Fibroblast of upper back skin (primary cell): ENCODE measurements around the gene RANBP1.
"Not testable (repeated sequence)": the region's sequence is repeated elsewhere in the genome, so short reads cannot be mapped to it uniquely, and the experiment has no call there.

Experiments used
- DNase-seq: peaks from one replicate; pipeline ENCODE4 v3.0.0-alpha.2; 2013

Gene RANBP1

DNA sequence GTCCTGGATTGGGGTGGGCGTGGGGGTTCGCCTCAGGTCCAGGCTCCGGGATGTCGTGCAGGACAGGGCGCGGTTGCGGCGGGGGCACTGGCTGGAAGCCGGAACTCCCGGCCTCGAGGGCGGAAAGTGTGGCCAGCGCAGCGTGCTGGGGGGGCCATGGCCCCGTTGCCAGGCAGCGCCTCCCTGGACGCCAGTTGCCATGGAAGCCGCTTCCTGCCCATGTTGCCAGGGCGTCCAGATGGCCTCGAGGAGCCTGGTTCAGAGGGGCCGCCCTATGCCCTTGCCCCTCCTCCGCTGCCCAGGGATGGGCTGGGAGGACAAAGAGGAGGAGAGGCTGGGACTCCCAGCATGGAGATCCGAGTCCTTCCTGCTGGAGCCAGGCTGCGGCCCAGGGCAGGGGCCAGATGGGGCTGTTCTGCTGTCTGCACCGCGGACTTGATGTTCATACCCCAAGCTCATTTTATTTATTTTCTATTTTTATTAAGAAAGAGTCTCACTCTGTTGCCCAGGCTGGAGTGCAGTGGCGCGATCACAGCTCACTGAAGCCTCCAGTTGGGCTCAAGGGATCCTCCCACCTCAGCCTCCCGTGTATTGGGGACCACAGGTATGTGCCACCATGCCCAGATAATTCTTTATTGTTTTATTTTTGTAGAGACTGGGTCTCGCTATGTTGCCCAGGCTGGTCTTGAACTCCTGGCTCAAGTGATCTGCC lies 39.6 kb downstream of the RANBP1 start:
- no peak for DNase-seq

DNA sequence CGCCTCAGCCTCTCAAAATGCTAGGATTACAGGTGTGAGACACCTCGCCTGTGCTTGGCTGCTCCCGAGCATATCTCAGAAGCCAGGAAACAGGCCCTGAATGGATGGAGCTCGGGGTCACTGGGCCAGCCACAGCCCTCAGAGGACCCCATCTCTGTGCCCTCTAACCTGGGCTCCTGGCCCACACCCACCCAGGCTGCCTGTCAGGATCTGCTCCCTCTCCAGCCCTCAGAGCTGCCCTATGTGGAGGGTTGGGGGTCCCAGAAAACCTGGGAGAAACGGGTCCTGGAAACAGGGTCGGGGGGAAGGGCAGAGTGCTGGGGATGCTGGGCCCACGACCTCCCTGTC lies 40.1 kb downstream of the RANBP1 start:
- DNase-seq, result no peak

DNA sequence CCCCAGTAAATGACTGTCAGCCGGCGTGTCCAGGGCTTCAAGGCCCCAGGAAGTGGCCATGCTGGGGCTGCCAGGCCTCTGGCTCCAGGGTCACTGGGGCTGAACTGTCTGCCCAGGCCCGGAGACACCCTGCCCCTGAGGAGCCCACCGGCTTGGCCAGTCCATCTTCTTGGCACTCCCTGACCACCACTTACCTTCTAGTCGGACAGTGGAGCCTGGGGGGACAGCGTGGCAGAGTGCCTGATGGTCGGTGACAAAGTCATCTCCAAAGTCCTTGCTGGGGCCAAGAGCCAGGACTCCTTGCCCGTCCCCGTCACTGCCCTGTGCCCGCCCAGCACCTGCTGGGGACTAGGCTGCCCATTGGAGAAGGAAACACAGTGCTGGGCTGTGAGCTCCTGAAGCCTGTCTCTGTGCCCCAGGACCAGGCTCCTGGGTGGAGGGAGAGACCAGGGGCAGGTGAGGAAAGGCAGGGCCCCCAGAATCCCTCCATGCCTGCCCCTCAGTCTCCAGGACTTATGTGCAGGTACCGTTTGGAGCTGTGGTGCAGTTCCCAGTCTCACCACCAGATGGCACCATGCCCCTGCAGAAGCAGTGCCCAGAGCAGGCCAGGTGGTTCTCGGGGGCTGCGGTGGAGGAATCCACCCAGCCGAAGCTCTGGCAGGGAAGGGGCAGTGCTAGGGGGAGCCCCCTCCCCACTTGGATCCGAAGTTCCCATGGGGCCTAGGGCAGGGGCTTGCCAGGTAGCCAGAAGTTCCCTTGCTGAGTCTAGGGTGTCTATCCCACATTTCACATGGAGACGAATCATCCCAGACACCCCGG lies 40.9 kb downstream of the RANBP1 start:
- peak; percentile 59 for DNase-seq

DNA sequence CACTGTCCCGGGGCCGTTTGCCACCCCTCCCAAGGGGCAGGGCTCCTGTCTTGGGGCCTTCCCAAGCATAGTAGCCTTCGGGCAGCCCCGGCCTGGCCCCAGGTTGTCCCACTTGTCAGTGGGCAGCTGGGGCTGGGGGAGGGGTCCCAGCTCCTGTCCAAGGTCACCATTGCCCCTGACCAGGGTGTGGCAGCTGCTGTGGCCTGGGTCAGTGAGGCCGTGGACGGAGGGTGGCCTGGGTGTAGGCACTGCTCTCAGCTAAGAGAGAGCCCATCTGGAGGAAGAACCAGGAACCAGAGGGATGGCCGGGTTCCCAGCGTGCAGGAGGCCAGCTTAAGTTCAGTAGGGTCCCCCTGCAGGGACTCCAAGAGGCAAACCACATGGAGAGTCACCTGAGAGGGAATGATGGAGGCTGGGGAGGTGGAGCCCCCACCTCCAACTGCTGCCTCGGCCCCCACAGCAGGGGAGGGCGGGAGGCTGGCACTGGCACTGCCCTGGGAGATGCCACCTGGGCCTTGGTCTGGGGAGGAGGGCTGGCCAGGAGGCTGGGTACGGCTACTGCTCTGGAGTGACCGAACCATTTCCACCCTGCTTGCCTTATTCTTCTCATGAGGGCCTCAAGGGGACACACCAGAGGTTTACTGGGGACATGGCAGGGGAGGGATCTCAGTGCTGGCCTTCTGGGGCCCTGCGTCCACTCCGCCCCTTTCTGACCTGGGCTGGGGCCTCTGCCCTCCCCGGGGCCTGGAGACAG lies 41.7 kb downstream of the RANBP1 start:
- no peak for DNase-seq

DNA sequence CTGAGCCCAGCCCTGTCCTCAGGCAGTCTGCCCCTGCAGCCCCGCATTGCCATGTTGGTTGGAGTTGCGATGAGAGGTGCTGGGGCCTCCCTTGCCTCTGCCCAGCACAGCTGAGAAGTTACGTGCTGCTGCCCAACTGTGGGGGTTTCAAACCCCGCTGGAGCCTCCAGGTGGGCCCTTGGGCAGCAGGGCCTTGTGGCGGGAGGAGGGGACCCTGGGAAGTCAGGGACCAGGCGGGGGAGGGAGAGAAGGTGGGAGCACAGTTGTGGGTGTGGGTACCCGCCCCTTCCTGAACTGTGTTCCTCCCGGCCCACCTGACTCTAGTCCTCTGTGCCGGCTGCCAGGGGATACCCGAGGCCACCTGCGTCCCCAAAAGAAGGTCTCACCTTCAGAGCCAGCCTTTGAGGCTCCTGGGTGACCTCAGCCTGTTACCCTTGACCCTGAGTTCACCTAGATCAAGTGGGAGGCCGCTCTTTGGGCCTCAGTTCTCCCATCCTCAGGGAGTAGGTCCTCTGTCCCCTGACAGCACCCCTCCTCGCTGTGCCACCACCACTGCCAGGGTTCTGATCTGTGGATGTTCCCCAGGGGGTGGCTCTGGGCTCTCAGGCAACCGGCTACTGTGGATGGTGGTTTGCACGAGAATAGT lies 42.6 kb downstream of the RANBP1 start:
- no peak for DNase-seq

DNA sequence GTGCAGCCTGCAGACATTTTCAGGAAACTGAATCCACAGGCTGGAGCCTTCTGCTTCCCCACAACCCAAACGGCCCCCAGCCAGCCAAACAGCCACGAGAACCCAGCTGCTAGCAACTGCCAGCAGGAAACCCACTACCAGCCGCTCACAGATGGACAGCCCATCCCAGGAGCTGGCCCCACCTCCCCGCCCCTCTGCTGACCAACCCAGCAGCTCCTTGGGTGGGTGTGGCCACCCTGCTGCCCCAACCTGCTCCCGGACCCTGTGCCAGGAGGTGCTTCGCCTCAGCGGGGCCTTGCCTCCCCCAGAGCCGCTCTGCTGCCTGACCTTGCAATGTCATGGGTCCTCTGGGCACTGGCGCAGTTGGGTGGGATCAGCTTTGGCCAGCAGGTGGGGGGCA lies 43.2 kb downstream of the RANBP1 start:
- DNase-seq, result no peak

DNA sequence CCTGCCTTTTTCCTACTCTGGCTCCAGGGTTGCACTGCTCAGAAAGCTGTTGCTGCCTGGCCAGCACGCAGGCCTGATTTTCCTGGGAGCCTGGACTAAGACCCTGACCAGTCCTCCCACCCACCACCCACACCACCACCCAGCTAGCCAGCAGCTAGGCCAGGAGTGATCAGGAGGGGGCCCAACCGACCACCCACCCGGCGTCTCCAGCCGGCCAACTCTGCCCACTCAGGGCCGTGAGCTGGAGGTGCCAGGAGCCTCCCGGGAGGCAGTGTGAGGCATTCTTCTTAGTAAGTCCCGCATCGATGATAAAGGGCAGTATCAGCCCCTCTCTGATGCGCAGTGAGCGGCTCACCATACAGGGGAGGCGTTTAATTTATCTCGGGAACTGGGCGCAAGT lies 43.6 kb downstream of the RANBP1 start:
- not testable (repeated sequence) for DNase-seq

DNA sequence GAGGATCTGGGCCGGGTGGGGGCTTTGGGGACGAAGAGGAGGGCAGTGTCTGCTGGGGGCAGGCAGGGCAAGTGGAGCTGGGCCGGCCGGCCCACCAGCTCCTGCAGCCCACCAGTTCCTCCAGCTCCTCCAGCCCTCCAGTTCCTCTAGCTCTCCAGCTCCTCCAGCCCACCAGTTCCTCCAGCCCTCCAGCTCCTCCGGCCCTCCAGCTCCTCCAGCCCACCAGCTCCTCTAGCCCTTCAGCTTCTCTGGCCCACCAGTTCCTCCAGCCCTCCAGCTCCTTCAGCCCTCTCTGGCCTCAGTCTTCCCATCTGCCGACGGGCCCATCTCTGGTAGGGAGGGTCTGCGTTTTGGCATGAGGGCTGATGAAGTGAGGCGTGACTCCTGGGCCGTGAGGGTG lies 44.1 kb downstream of the RANBP1 start:
- no peak for DNase-seq

DNA sequence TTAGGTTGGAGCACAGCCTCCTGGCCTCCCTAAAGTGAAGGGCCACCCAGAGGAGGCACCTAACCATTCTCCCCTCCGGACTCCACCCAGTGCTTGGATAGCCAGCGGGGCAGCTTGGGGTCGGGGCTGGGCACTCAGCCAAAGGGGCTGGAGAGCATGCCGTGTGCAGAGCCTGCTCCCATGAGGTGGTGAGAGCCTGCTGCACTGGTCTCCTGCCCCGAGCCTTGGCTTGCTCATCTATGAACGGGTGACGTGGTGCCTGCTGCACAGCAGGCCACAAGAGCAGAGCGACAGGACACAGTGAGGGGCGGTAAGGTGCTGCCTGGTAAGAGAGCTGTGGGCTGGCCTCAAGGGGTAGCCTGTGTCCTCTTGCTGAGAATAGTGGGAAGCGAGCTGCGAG lies 49.0 kb downstream of the RANBP1 start:
- no peak for DNase-seq

DNA sequence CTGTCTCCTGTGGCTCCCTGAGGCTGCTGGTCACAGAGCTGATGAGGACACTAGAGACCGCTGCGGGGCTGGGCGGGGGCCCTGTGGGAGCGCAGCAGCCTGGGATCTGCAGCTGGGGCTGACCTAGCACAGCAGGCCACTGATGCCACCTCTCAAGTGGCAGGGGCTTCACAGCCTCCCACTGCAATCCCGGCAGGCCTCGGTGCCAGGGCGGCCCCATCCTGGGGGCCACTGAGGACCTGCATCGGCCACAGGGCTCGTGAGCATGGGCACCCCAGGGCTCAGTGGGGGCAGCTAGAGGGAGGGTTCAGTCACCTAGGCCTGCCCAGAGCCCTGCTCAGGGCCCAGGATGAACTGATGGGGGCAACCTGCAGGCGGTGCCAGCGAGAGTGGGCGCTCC lies 49.5 kb downstream of the RANBP1 start:
- DNase-seq, result no peak

DNA sequence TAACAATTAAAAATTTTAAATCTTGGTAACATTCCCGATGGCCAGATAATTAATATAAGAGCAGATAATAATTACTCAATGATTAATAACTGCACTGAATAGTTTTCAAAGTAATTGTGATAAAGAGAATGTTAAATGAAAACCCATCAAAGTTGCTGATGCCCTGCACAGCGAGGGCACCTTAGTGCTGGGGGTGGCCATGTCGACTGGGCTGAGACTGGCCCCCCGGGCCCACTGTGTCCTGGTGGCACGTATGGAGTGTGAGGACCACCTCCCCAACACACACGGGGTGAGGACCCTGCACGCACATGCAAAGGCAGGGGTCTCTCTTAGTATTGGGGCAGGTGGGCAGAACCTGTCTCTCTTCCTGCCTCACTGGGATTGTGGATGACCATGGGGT lies 50.0 kb downstream of the RANBP1 start:
- no peak for DNase-seq

DNA sequence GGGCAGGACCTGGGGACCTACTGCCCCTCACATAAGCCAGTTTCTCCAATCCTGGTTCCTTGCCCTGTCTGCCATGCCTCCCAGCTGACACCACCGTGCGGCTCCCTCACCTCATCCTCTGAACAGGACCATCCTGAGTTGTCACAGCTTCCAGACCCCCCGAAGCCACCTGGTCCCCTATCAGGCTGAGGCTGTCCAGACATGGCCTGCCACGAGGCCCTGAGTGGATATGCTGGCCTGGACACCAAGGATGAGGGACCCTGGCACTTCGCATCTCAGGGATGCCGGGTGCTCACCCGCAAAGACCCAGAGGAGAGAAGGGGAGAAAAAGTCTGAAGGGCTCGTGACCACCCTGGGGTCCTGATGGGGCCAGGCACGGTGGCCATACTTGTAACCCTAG lies 50.8 kb downstream of the RANBP1 start:
- no peak for DNase-seq

DNA sequence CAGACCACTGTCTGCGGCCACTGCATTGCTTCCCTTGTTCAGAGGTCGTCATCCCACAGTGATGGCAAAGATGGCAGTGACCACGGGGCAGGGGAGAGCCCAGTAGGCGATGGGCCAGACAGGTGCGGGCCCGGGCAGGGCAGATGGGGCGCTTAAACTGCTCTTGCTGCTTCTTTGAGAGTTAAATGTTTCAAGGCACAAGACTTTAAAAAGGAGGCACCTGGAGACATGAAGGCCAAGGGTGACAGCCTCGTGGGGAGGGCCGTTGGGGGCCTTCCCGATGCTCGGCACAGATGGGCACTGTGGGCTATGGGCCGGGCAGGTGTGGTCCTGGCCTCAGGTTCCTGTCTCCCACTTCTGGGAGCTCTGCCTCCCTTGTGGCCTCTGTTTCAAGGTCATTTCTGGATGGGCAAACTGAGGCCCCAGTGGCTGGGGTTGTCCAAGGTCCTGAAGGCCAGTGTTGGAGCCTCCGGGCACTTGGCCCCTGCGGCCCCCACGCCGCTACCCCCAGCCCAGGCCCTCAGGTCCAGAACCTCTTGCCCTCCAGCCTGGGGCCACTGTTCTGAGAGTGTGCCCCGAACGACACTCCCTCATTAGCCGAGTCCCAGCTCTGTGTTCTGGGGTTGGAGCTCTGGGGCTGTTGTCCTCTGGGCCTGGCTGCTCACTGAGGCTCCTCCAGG lies 51.9 kb downstream of the RANBP1 start:
- no peak for DNase-seq

DNA sequence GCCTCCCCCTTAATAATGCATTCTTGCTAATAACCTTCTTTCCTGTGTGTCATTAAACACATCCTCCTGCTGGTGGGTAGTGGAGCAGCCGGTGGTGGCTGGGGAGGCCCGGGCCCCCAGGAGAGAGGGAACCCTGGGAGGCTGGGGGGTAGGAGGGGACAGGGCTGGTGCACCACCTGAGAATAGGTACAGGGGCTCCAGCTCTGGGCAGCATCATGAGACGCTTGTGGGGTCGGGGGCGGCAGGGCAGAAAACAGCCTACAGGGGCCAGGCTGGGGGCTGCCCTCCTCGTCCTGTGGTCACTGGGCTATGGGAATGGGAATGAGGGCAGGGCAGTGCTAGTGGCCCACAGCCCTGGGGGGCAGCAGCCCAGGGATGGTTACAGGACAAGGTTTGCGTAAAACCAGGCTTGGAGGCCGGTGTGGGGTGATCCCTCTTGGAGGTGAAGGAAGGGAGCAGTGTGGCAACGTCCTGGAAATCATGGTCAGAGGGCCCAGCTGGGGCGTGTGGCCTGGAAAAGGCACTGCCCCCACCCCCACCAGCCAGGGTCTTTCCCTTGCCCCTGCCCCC lies 53.4 kb downstream of the RANBP1 start:
- DNase-seq, result no peak

DNA sequence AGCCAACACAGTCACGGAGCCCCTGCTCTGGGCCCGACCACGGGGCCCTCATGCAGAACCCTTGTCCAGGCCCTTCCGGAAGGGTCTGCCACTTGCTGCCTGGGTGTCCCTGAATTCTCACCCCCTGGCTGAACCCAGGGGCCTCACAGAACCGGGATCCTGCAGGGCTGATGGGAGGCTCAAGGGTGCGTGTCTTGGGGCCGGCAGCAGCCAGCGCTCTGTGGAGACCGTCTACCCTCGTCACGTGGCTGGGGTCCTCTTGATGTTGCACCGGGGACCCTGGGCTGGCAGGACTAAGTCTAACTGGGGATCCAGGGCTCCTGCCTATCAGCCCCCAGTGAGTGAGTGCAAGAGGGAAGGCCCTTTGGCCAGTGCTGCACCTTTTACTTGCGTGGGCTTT lies 54.3 kb downstream of the RANBP1 start:
- no peak for DNase-seq

DNA sequence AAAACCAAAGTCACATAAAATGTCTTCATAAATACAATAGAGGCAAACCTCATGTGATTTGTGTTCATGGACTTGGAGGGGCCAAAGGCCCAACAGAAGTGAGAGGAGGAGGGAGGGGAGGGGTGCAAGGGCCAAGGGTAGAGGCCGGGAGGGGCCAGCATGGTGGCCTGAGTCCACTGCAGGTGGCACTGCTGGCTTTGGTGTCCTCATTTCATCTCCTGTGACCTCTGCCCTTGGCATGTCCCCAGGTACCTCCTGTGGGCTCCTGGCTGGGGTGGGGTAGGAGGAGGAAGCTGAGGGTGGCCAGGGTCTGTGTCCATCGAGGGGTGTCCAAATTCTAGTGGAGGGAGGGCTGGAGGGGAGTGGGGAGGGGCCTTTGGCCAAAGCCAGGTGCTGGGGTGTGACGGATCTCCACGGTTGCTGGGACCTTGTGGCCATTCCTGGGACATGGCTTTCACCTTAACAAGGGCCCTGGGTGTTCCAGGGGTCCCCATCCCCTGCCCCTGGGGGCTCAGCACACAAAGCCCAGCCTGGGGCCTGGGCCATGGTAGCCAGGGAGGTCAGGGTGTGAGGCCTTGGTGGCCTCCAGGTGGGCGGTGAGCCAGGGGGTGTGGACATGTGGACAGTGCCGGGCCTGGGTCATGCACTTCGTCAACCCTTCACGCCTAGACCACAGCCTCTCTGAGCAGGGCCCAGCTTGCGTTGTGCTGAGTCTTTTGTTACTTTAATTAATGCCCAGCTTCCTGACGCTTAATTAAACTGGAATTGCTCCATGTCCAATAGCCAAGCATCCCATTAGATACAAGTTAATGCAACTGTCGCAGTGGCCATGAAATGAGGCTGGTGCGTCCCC lies 55.6 kb downstream of the RANBP1 start:
- DNase-seq, result no peak

DNA sequence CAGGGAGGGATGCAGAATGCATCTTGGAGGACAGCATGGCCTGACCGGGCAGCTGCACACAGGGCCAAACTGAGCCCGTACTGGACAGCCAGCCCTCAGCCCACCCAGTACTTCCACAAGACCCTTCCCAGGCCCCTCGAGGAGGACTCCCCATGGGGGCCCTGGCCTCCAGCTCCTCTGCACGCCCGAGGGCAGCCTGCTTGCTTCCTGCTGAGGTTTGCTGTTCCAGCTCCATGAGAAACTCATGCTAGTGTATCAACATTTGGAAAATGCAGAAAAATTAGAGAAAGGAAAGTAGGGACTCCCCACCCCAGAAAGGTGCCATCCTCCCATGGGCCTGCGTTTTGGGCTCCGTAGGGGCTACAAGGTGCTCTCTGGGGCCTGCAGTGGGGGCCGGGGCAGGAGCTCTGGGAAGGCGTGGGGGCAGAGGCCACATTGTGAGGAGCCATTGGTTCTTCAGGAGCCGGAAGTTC lies 56.3 kb downstream of the RANBP1 start:
- no peak for DNase-seq

DNA sequence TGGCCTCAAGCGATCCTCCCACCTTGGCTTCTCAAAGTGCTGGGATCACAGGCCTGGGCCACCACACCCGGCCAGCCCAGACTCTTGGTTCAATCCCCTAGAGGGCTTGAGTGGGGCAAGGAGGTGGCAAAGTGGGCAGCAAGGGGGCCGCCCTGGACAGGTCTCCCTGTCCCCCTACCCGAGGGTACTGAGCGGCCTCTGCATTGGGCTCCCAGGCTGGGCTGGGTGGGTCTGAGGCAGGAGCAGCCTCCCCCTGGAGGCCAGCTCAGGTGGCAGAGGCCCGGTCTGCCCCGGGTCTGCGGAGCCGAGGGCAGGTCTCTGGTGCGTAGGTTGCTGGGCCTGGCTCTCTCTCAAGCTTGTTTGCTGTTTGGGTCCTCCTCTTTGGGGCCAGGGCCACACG lies 57.3 kb downstream of the RANBP1 start:
- no peak for DNase-seq

DNA sequence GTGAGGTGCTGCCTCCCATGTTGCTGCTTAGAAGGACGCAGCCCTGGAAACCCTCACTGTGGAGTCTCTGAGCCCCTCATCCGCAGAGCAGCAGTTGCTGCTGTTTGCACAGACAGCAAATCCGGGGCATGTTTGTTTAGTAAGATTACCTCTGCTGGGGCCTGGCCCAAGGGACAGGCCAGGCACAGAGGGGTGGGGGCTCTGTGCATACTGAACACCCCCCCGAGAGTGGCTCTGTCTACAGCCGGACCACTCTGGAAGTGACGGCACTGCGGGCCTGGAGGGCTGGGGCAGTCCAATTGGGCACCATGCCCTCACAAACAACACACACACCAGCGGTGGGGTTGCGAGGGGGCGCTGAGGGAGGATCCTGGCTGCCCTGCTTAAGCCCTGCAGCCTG lies 57.9 kb downstream of the RANBP1 start:
- no peak for DNase-seq

DNA sequence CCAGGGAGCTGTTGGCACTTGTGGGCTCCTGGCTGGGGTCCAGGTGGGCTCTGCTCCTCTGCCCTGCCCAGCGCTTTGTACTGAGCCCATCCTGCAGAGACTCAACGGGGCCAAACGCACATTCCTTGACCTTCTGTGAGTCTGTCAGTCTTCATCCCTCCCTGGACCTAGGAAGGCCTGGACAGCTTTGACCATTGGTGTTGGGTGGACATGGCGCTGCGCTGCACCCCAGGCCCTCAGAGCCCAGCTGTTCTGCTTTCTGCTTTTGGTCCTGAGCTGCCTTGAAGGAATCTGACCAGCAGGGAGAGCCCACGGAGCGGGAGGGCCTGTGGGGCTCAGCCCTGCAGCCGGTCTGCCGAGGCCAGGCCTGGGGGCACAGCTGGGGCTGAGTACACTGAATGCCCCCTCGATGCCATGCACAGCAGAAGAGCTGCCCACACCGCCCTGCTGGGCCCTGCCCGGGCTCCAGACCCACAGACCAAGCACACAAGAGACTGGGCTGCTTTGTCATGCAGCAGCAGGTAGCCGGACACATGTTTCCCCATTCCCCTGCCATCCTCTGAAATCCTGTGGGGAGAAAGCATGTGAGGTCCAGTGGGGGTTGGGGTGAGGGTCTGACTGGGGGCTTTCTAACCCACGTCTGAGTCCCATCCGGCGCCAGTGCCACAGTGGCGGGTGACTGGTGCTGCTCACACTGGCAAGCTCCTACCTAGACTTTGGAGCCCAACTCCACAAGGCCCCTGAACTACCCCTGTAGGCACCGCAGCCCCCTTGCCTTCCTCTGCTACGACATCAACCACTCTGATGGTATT lies 59.1 kb downstream of the RANBP1 start:
- DNase-seq, result no peak

DNA sequence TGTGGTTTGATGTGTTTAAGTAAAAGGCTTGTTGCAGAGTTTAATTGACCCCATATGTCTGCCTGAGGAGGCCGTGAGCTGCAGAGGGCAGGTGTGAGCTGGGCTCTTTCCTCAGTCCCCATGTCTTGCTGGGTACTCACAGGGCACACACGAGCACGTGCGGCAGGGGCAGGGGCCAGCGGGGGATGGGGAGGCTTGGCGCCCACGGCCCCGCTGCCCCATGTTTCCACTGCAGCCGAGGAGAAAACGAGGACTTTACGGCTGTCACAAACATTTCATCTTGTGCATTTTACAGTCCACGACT lies 59.6 kb downstream of the RANBP1 start:
- peak; percentile 63 for DNase-seq
